Gastrocnemius medialis (tissue), 4 donors: Measurements from ENCODE around the gene TRAIP.

ENCODE experiments used
- POLR2A ChIP-seq, 2 donors: fragments of 450-650 bp; IDR thresholded peaks; one replicate each; pipeline ENCODE4 v1.6.1; 2017; ENCODE audit warnings: antibody characterized with exemption in 2 of 2, mild to moderate bottlenecking in 2 of 2, moderate library complexity in 2 of 2
- TF ChIP-seq, protein P1 (sequence below), 5 experiments: fragments of 450-650 bp in 3 of 5; fragments of 200-600 bp in 2 of 5; sonication (generic) in 2 of 5; IDR thresholded peaks in 4 of 5; conservative IDR thresholded peaks in 1 of 5; 1 replicate in 4 of 5; 2 replicates in 1 of 5; pipeline ENCODE4 v1.5.1; 2016 to 2019; ENCODE audit warnings: antibody characterized with exemption in 5 of 5, mild to moderate bottlenecking in 3 of 5, moderate library complexity in 3 of 5

DNA sequence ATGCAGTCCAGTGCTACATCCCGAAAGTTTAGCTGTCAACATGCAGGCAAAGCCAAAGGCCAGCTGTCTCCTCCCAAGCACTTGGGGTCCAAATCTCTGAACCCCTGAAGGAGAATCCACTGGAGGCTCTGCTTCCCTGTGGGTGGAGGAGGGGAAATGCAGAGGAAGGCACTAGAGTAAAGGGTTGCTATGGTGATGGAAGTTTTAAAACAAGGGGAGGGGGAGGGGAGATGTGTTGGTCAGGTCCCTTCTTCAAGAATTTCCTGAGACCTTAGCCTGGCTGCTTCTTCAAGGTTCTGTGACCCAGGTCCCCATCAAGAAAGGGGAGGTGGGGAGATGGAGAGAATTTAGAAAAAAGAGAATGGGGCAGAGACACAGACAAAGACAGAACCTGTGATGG, 11.0 kb upstream of the TRAIP start:
- no peak for TF ChIP-seq POLR2A (IDR thresholded peaks at IDR 0.05)
- TF ChIP-seq, protein P1, sequence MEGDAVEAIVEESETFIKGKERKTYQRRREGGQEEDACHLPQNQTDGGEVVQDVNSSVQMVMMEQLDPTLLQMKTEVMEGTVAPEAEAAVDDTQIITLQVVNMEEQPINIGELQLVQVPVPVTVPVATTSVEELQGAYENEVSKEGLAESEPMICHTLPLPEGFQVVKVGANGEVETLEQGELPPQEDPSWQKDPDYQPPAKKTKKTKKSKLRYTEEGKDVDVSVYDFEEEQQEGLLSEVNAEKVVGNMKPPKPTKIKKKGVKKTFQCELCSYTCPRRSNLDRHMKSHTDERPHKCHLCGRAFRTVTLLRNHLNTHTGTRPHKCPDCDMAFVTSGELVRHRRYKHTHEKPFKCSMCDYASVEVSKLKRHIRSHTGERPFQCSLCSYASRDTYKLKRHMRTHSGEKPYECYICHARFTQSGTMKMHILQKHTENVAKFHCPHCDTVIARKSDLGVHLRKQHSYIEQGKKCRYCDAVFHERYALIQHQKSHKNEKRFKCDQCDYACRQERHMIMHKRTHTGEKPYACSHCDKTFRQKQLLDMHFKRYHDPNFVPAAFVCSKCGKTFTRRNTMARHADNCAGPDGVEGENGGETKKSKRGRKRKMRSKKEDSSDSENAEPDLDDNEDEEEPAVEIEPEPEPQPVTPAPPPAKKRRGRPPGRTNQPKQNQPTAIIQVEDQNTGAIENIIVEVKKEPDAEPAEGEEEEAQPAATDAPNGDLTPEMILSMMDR (IDR thresholded peaks at IDR 0.05 in 4 of 5, conservative IDR thresholded peaks at IDR 0.05 in 1 of 5): no peak
